SK-N-MC (cell line): Measurements from ENCODE around the gene CCDC28B.

Experiments
- DNase-seq: peaks from one replicate; pipeline ENCODE4 v3.0.0-alpha.2; 2011; ENCODE audit warnings: low read depth, low spot score
- H3K27ac ChIP-seq: fragments of 200-600 bp; sonication (generic); 2 replicates; pipeline ENCODE4 v1.5.1; 2016; ENCODE audit warnings: mixed run types
- H3K36me3 ChIP-seq: fragments of 200-600 bp; sonication (generic); 2 replicates; pipeline ENCODE4 v1.6.1; 2017; ENCODE audit warnings: antibody characterized with exemption, low read length, mixed read lengths; ENCODE audit not compliant: insufficient read depth
- H3K4me3 ChIP-seq: fragments of 200-600 bp; sonication (generic); 2 replicates; pipeline ENCODE4 v1.5.1; 2016
- H3K9ac ChIP-seq: fragments of 200-600 bp; sonication (generic); 2 replicates; pipeline ENCODE4 v1.8.0; 2017; ENCODE audit warnings: mixed run types, mixed read lengths; ENCODE audit not compliant: insufficient read length
- H3K9me3 ChIP-seq: fragments of 200-600 bp; sonication (generic); 2 replicates; pipeline ENCODE4 v1.6.1; 2017; ENCODE audit warnings: low read depth, mild to moderate bottlenecking, antibody characterized with exemption, low read length, moderate library complexity, mixed read lengths
- EZH2 ChIP-seq: fragments of 200-600 bp; sonication (generic); IDR thresholded peaks from one replicate; pipeline ENCODE4 v1.6.1; 2017; ENCODE audit warnings: antibody characterized with exemption
- FOXP2 ChIP-seq: optimal IDR thresholded peaks from 2 replicates; pipeline ENCODE3; 2011; ENCODE audit warnings: mild to moderate bottlenecking, moderate library complexity; ENCODE audit not compliant: insufficient read depth; ENCODE audit errors: extremely low read length, control extremely low read depth
- POLR2AphosphoS5 ChIP-seq: IDR thresholded peaks from 2 replicates; pipeline ENCODE4 v1.6.1; 2012; ENCODE audit warnings: mild to moderate bottlenecking, low read depth, low read length, borderline replicate concordance

Gene CCDC28B

DNA sequence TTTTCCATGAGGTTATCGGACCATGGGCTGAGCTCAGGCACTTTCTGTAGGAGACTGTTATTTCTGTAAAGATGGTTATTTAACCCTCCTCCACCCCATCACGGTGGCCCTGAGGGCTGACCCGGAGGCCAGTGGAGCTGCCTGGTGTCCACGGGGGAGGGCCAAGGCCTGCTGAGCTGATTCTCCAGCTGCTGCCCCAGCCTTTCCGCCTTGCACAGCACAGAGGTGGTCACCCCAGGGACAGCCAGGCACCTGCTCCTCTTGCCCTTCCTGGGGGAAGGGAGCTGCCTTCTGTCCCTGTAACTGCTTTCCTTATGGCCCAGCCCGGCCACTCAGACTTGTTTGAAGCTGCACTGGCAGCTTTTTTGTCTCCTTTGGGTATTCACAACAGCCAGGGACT is 2.6 kb upstream of the CCDC28B start:
- TF ChIP-seq EZH2, result no peak
- TF ChIP-seq FOXP2, result no peak
- TF ChIP-seq POLR2AphosphoS5, result no peak
- Histone ChIP-seq H3K9me3 (no peaks in the 10 kb centered on the region), H3K36me3 (peaks cover 20% of the 10 kb centered on the region; the same call in 1 of the 2 replicates), H3K9ac (no peak overlapping the region), H3K4me3 (no peak overlapping the region), H3K27ac (no peak overlapping the region)
- no peak for DNase-seq

DNA sequence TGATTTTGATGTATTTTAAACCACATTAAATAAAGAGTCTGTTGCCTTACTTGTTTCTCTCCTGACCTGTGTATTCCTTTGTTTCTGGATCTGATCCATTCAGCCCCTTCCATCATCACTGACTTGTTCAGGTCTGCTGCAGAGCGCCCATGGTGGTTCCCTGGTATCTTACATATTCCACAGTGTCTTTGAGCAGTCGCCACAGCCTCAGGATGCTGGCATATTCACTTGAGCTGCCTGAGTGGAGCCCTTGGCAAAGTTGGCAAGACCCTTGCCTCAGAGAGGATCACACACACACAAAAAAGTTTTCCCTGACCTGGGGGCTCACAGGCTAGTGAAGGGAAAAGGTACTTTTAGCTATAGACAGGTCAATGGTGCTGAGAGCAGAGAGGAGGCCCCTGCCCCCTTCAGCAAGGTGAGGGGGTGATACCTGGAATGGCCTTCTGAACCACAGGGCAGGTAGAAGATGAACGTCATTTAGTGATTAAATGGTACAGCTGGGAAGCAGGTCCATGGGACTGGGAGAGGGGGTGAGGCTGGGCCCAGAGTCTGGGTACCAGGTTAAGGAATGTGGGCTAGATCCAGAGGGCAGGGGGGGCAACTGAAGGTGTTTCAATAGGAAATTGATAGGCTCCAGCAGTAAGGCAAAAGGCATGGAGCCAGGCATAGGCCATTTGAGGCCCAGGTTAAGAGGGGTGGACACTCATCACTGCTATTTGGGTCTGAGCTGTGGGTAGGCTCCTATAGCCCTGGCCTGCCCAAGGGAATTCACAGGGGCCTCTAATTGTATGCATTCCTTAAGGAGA is 2.0 kb upstream of the CCDC28B start:
- Histone ChIP-seq H3K27ac (no peak overlapping the region), H3K9ac (no peak overlapping the region), H3K36me3 (peaks cover 18% of the 10 kb centered on the region; the same call in 1 of the 2 replicates), H3K9me3 (no peaks in the 10 kb centered on the region), H3K4me3 (no peak overlapping the region)
- TF ChIP-seq POLR2AphosphoS5 (no peak), EZH2 (no peak), FOXP2 (no peak)
- DNase-seq, result no peak

DNA sequence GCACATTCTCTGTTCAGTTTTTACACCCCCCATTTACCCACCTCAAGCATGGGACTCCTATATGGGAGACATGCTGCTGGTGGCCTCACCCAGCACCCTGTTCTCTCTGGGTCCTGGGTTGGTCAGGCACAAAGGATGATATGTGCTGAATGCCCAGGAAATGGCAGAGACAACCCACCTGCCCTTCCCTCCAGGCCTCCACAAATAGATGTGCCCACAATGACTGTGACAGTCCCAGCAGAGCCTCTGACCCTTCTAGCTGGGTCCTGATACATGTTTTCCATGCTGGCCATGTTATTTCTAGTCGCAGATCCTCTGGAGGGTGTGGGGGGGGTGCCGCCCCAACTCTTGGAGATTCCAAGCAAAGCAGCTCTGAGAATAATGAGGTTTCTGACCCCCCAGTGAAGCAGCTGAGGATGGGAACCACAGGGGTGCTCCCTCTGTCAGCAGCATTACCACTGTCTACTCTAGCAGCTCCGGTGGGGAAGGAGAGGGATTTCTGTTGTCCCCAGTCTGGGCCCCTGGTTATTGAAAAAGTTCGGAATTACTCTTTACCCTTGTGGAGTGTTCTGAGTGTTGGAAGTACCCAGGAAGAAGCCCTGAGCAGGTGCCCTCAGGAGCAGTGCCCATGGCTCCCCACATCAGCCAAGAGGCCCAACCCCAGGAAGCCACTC is 1.2 kb upstream of the CCDC28B start:
- peaks cover 14% of the 10 kb centered on the region; the same call in 1 of the 2 replicates for H3K36me3 ChIP-seq
- H3K9ac ChIP-seq, result no peak overlapping the region
- no peak overlapping the region for H3K4me3 ChIP-seq
- no peak for TF ChIP-seq FOXP2
- no peak for TF ChIP-seq EZH2
- TF ChIP-seq POLR2AphosphoS5, result no peak
- H3K9me3 ChIP-seq, result no peaks in the 10 kb centered on the region
- no peak for DNase-seq
- H3K27ac ChIP-seq, result no peak overlapping the region

DNA sequence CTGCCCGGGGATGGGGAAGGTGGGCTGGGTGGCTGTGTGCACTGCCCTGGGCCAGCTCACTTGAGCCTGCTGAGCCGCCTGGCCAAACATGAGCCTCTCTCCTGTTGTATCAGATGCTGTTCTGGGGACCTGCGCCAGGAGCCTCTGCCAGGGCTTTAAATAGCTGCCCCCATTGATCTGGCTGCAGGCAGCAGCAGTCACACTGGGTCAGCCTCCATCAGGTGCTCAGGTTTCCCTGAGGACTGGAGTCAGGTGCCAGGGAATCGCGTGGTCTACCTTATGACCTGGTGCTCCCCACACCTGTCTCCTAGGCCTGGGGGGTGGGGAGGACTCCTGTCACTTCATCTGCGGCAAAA is 700 bp upstream of the CCDC28B start:
- Histone ChIP-seq H3K9me3 (no peaks in the 10 kb centered on the region), H3K4me3 (peak overlapping the region; percentile 96), H3K36me3 (peaks cover 10% of the 10 kb centered on the region; the same call in 1 of the 2 replicates), H3K27ac (peak overlapping the region; percentile 79; the same call in 1 of the 2 replicates), H3K9ac (no peak overlapping the region)
- DNase-seq, result no peak
- TF ChIP-seq POLR2AphosphoS5 (no peak), EZH2 (no peak), FOXP2 (no peak)

DNA sequence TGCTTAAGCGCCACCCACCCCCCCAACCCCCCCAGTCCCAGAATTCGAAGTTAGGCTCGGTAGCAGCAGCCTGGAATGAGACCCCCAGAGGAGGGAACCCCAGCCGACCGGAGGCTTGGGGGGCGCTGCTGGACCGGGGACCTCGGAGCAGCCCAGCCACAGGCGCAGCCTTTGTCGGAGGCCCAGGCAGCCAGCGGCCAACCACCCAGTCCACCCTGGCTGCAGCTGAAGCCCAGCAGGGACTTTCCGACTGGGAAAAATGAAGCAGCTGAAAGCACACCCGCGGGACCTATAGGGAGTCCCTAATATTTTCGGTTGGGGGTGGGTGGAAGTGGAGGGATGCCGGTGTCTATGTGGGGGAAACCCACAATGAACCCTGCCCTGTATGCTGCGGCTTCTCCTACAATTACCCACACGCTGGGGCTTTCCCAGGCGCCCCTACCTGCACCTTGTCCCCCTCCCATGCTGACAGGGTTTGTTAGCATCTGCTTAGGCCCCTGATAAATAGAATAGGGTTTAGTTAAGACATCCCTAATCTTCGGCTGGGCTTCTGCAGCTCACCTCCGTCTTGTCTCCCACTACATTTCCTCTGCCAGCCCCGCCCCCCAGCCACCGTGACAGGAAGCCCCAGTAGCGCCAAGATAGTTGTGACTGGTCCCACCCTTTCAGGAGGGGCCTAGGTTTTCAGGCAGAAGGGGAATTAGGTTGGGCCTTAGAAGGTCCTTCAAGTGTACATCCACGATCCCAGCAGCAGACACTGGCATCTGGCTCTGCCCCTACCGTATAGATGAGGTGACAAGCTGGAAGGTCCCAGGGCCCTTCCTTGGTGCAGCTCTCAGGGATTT is 838 bp downstream of the CCDC28B start:
- Histone ChIP-seq H3K9me3 (no peaks in the 10 kb centered on the region), H3K27ac (peak overlapping the region; percentile 5; the same call in 1 of the 2 replicates), H3K36me3 (no peaks in the 10 kb centered on the region; the same call in 1 of the 2 replicates), H3K4me3 (peak overlapping the region; percentile 96), H3K9ac (peak overlapping the region; percentile 53)
- TF ChIP-seq FOXP2 (no peak), EZH2 (no peak), POLR2AphosphoS5 (peak; percentile 53)
- DNase-seq, result no peak

DNA sequence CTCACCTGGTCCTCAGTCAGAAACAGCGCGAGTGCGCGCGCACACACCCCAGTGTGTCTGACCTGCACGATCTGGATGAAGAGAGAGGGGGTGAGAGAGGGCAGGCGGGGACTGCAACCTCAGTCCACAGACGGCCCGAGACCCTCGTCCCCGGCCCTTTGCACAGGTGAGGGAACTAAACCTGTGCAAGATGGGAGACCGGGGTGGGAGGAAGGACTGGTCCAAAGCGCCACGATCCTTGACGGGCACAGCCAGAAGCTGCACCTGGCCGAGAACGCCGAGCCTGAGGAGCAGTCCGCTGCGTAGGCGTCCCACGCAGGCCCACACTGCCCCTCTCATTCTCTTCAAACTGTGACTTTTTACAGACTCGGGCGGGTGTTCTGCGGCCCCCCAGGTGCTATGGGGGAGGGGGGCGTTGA is 4.6 kb downstream of the CCDC28B start:
- Histone ChIP-seq H3K36me3 (no peaks in the 10 kb centered on the region; the same call in 1 of the 2 replicates), H3K9ac (peak overlapping the region; percentile 88), H3K4me3 (peak overlapping the region; percentile 95), H3K27ac (no peak overlapping the region), H3K9me3 (no peaks in the 10 kb centered on the region)
- DNase-seq, result no peak
- TF ChIP-seq EZH2 (no peak), POLR2AphosphoS5 (no peak), FOXP2 (no peak)

DNA sequence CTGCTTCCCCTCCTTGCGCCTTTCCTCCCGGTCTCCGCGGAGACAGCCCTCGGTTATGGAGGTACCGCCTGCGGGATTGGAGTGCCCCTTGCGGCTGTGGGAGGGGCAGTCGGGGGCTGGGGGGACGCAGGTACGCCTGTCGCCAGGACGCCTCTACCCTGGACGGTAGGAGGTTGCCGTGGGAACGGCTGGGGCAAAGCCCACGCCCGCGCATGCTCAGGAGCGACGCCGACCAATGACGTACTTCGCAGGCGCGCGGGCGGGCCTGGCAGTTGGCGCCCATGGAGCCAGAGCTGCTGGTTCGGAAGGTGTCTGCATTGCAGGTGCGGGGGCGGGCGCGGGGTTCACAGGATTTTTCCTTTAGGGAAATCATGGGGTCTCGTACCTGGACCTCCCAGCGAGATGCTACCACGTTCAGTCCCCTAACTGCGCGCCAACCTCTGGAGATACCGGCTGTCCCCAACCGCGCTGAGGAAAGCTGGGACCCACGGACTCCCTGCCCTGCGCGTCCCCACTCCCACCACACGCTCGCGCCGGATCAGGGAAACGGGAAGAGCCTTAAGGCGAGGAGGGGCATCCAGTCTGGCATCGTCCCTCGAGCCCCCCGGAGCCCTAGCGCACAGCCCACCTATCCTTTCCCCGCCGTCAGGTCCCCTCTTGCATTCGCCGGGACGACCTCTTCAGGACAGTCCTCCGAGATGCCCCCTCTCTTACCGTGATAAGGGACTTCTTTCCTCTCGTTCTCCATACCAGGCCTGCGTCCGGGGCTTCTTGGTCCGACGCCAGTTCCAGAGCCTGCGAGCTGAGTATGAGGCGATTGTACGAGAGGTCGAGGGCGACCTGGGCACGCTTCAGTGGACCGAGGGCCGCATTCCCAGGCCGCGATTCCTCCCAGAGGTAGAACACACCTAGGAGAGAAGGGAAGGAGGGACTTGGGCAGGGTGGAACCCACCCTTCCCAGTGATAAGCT is 5.3 kb downstream of the CCDC28B start, which contains the start of gene IQCC:
Gene IQCC, plus strand, starts transcription at position 271 of the 970 bp plus-strand sequence. Its CDS starts 11 bp downstream, at position 282.
- Histone ChIP-seq H3K9ac (peak within 1 kb of the TSS; percentile 88), H3K4me3 (peak within 1 kb of the TSS; percentile 95), H3K36me3 (no peaks in the 10 kb centered on the region; the same call in 1 of the 2 replicates), H3K27ac (no peak within 1 kb of the TSS), H3K9me3 (no peaks in the 10 kb centered on the region)
- no peak for DNase-seq
- TF ChIP-seq POLR2AphosphoS5, result peak; percentile 96
- TF ChIP-seq EZH2, result no peak
